NCI-H460 (cell line): Measurements from ENCODE around the gene IL17RD. TPM values are rescaled to one million over a fixed set of nuclear protein-coding genes. Genes with fewer than 3 reads are reported as not detected.

Source experiments
- total RNA-seq: library from RNA; depleted of rRNA; stranded (reverse); fragments of >200 nt; shearing (Covaris generic); gene quantifications from 2 replicates; pipeline ENCODE4 v1.2.3, GENCODE V29; 2014; rRNA removed

The IL17RD gene
- total RNA-seq, 1 experiment from 2014 or later: 0.62 TPM

Other genes with a start within 250 kb of the IL17RD start
- gene SPATA12, start 104.7 kb downstream of the IL17RD start, total RNA-seq: 0.12 TPM in 1 of 2 replicates, not detected in the other
- 1.6 TPM in 1 of 2 replicates, not detected in the other for gene HESX1, start 34.6 kb upstream of the IL17RD start, total RNA-seq
- 30.0 and 32.5 TPM in 2 replicates for gene APPL1, start 62.4 kb upstream of the IL17RD start, total RNA-seq
- gene ASB14, start 127.3 kb upstream of the IL17RD start, total RNA-seq: 0.05 TPM in 1 of 2 replicates, not detected in the other